T1000 (cell line): ENCODE results near the gene PCDHB16.
"Not testable (repeated sequence)": the region's sequence is repeated elsewhere in the genome, so short reads cannot be mapped to it uniquely, and the experiment has no call there.

Experiments
- DNase-seq: peaks from one replicate; lab custom pipeline; 2025; ENCODE audit warnings: mixed read lengths; lab: John Stamatoyannopoulos, UW

Gene PCDHB16

GRCh38 chr5:141182248-141182647, at the start of gene PCDHB16:
PCDHB16 (plus strand) TSS chr5:141182387; CDS start chr5:141182560, 173 bp downstream.
- DNase-seq: peak; percentile 70

DNA sequence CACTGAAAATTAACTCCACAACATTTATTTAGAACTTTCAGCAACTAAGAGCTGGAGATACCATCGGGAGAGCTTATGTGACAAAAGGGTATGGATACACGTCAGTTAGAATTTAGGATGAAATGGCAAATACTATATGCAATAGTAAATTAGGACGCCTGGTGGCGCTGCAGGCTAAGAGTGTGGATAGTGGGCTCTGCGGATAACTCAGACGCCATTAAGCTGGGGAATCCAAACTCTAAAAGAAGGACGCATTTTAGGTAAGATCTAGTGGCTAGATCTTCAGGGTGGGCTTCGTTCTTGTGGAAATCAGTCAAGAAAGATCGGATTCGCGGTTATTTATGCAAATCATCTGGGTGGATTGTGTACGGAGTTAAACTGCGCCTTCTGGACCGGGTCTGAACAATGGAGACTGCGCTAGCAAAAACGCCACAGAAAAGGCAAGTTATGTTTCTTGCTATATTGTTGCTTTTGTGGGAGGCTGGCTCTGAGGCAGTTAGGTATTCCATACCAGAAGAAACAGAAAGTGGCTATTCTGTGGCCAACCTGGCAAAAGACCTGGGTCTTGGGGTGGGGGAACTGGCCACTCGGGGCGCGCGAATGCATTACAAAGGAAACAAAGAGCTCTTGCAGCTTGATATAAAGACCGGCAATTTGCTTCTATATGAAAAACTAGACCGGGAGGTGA, 47.0 kb upstream of the PCDHB16 start, which contains the start of gene PCDHB5:
Gene PCDHB5 (plus strand): TSS at position 177 of the 688 bp plus-strand sequence. CDS start 229 bp downstream, at position 406.
- peak; percentile 4 for DNase-seq

GRCh38 chr5:141135718-141136266, 46.4 kb upstream of the PCDHB16 start:
- DNase-seq: no peak

DNA sequence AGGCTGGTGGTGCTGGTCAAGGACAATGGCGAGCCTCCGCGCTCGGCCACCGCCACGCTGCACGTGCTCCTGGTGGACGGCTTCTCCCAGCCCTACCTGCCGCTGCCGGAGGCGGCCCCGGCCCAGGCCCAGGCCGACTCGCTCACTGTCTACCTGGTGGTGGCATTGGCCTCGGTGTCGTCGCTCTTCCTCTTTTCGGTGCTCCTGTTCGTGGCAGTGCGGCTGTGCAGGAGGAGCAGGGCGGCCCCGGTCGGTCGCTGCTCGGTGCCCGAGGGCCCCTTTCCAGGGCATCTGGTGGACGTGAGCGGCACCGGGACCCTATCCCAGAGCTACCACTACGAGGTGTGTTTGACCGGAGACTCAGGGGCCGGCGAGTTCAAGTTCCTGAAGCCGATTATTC, 44.8 kb upstream of the PCDHB16 start:
- DNase-seq: not testable (repeated sequence)

DNA sequence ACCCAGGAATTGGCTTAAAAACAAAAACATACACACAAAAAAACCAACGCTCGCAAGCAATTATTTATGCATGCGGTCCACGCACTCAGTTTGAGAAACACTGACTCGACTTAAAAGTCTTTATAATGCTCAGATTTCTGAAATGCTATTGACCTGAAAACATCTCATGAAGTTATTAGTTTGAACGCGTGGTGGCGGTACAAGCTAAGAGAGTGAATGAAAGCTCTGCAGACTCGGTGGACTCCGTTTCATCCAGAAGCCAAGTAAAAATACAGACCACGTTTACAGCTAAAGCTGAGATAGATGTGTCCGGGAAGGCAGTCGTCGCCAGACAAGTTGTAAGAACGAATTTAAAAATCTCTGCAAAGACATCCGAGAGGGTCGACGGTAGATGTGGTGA, 32.4 kb upstream of the PCDHB16 start, which contains the start of gene PCDHB6:
Gene PCDHB6 (plus strand): TSS at position 246 of the 400 bp plus-strand sequence. CDS start 201 bp downstream, outside the sequence.
- DNase-seq: no peak

GRCh38 chr5:141150224-141150992, 31.8 kb upstream of the PCDHB16 start:
- no peak for DNase-seq

DNA sequence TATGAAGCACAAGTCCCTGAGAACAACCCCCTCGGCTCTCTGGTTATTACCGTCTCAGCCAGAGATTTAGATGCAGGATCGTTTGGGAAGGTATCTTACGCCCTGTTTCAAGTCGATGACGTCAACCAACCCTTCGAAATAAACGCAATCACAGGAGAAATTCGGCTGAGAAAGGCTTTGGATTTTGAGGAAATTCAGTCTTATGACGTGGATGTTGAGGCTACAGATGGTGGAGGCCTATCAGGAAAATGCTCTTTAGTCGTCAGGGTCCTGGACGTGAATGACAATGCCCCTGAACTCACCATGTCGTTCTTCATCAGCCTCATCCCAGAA, 31.2 kb upstream of the PCDHB16 start:
- no peak for DNase-seq

DNA sequence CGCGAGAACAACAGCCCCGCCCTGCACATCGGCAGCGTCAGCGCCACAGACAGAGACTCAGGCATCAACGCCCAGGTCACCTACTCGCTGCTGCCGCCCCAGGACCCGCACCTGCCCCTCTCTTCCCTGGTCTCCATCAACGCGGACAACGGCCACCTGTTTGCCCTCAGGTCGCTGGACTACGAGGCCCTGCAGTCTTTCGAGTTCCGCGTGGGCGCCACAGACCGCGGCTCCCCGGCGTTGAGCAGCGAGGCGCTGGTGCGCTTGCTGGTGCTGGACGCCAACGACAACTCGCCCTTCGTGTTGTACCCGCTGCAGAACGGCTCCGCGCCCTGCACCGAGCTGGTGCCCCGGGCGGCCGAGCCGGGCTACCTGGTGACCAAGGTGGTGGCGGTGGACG, 30.6 kb upstream of the PCDHB16 start:
- DNase-seq: not testable (repeated sequence)

GRCh38 chr5:141152096-141152495, 30.1 kb upstream of the PCDHB16 start:
- not testable (repeated sequence) for DNase-seq

DNA sequence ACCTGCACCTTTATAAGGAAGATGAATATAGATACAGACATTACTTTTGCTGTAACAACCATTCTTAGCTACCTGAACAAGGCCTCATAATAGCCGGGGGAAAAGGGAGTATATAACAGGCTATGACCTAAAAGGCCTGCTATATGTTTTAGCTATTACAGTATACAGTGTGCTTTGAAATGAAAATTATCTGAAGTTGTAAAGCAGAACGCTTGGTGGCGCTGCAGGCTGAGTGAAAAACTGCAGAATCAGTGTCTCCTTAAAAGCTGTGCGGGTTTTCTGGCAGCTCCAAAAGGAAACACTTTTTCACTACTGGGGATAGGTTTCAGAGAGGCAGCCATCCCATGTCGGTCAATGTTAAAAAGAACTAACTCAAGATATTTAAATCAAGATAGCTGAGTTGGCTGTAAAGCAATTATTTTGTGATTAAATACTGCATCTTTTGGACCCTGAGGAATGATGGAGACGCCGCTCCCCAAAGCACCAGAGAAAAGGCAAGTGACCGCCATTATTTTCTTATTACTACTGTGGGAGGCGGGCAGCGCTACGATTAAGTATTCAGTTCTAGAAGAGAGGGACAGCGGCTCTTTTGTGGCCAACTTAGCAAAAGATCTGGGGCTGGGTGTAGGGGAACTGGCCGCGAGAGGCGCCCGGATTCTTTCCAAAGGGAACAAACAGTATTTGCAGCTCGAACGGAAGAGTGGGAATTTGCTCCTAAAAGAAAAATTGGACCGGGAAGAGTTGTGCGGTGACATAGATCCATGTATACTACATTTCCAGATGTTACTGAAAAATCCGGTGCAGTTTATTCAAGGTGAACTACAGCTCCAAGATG, 26.4 kb upstream of the PCDHB16 start:
- DNase-seq: no peak

DNA sequence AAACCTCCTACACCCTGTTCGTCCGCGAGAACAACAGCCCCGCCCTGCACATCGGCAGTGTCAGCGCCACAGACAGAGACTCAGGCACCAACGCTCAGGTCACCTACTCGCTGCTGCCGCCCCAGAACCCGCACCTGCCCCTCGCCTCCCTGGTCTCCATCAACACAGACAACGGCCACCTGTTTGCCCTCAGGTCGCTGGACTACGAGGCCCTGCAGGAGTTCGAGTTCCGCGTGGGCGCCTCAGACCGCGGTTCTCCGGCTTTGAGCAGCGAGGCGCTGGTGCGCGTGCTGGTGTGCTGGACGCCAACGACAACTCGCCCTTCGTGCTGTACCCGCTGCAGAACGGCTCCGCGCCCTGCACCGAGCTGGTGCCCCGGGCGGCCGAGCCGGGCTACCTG, 24.8 kb upstream of the PCDHB16 start:
- DNase-seq: not testable (repeated sequence)

GRCh38 chr5:141157901-141158300, 24.3 kb upstream of the PCDHB16 start:
- DNase-seq: not testable (repeated sequence)

DNA sequence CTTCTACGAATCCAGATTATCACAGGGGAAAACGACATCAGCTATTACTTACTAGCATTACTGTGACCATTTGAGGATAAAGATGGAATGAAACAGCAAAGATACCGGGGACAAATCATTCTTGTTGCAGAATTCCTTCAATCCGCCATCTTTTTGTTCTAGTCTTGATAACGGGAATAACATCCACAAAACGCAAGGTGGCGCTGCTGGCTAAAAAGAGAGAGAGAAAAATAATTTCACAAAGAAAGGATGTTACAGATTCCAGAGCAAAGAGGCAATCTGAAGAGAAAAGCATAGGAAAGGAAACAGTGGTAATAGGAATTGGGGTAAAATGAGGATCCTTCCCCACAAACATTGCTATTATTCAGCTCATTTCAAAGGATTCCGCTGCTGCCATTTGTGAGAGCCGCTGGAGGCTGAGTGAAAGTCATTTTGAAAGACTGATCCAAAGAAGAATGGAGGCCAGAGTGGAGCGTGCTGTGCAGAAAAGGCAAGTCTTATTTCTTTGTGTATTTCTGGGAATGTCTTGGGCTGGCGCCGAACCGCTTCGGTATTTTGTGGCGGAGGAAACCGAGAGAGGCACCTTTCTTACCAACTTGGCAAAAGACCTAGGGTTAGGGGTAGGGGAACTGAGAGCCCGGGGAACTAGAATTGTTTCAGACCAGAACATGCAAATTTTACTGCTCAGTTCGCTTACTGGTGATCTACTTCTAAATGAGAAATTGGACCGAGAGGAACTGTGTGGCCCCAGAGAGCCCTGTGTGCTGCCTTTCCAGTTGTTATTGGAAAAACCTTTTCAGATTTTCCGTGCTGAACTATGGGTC, 9.6 kb upstream of the PCDHB16 start, which contains the start of gene PCDHB7:
Gene PCDHB7 (plus strand): TSS at position 264 of the 824 bp plus-strand sequence. CDS start 192 bp downstream, at position 456.
- DNase-seq: peak; percentile 16

DNA sequence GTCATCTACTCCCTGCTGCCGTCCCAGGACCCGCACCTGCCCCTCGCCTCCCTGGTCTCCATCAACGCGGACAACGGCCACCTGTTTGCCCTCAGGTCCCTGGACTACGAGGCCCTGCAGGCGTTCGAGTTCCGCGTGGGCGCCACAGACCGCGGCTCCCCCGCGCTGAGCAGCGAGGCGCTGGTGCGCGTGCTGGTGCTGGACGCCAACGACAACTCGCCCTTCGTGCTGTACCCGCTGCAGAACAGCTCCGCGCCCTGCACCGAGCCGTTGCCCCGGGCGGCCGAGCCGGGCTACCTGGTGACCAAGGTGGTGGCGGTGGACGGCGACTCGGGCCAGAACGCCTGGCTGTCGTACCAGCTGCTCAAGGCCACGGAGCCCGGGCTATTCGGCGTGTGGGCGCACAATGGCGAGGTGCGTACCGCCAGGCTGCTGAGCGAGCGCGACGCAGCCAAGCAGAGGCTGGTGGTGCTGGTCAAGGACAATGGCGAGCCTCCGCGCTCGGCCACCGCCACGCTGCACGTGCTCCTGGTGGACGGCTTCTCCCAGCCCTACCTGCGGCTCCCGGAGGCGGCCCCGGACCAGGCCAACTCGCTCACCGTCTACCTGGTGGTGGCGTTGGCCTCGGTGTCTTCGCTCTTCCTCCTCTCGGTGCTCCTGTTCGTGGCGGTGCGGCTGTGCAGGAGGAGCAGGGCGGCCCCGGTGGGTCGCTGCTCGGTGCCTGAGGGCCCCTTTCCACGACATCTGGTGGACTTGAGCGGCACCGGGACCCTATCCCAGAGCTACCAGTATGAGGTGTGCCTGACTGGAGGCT, 7.7 kb upstream of the PCDHB16 start:
- not testable (repeated sequence) for DNase-seq

- DNase-seq: no peak
Measured at GRCh38 chr5:141175933-141176332, 6.3 kb upstream of the PCDHB16 start.

GRCh38 chr5:141177577-141178191, 4.5 kb upstream of the PCDHB16 start, which contains the start of gene PCDHB8:
PCDHB8 (plus strand) TSS chr5:141177790; CDS start chr5:141178035, 245 bp downstream.
- not testable (repeated sequence) for DNase-seq

GRCh38 chr5:141179371-141179770, 2.8 kb upstream of the PCDHB16 start:
- not testable (repeated sequence) for DNase-seq

GRCh38 chr5:141179876-141180275, 2.3 kb upstream of the PCDHB16 start:
- DNase-seq: not testable (repeated sequence)

GRCh38 chr5:141180313-141180712, 1.9 kb upstream of the PCDHB16 start:
- DNase-seq: no peak
